GM20000 (cell line): ENCODE measurements around the gene PDCD1.
A peak's percentile ranks its signal among the peaks of the same experiment; 100 is the strongest.
"Not testable (repeated sequence)": the region's sequence is repeated elsewhere in the genome, so short reads cannot be mapped to it uniquely, and the experiment has no call there.

ENCODE experiments used
- DNase-seq: peaks from one replicate; pipeline ENCODE4 v3.0.0; 2012; ENCODE audit warnings: low spot score
- TF ChIP-seq, protein P1 (sequence below): IDR thresholded peaks from 2 replicates; pipeline ENCODE4 v1.5.1; 2012; ENCODE audit warnings: mild to moderate bottlenecking, control low read depth; ENCODE audit errors: extremely low read depth, missing control alignments

Gene PDCD1

DNA sequence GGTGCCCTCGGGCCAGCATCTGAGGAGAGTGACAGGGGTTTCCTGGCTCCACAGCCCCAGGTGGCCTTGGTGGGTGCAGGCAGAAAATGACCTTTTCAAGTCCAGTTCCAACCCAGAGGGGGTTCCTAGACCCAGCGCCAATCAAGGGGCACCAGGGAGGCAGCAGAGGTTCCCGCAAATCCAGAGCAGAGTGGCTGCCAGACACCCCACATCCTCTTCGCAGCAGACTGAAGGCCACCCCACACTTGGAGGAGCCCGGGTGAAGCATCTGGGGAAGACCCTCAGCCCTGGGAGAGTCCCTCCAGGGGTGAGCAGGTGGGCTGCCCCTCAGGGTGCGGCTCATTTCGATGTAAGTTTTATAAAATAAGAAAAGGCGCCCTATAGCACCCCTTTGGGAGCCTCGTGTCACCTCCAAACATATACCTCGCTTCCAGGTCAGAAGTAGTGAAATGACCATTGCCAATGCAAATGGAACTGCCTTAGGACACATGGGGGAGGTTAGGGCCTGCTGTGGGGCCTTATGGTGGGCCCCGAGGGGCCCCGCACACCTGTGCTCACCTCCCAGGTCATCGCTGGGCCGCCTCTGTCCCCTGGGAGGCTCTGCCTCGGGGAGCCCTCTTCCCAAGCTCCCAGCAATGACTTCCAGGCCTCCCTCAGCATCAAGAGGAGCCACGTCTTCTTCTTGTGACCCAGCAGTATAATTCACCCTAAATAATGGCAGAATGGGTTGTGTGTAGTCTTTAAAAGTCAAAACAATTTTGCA is 21.8 kb upstream of the PDCD1 start:
- no peak for DNase-seq
- TF ChIP-seq, protein P1, sequence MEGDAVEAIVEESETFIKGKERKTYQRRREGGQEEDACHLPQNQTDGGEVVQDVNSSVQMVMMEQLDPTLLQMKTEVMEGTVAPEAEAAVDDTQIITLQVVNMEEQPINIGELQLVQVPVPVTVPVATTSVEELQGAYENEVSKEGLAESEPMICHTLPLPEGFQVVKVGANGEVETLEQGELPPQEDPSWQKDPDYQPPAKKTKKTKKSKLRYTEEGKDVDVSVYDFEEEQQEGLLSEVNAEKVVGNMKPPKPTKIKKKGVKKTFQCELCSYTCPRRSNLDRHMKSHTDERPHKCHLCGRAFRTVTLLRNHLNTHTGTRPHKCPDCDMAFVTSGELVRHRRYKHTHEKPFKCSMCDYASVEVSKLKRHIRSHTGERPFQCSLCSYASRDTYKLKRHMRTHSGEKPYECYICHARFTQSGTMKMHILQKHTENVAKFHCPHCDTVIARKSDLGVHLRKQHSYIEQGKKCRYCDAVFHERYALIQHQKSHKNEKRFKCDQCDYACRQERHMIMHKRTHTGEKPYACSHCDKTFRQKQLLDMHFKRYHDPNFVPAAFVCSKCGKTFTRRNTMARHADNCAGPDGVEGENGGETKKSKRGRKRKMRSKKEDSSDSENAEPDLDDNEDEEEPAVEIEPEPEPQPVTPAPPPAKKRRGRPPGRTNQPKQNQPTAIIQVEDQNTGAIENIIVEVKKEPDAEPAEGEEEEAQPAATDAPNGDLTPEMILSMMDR: no peak

- TF ChIP-seq, protein P1: no peak
- DNase-seq: no peak
Observed at GRCh38 chr2:241879326-241879725, 20.6 kb upstream of the PDCD1 start.

DNA sequence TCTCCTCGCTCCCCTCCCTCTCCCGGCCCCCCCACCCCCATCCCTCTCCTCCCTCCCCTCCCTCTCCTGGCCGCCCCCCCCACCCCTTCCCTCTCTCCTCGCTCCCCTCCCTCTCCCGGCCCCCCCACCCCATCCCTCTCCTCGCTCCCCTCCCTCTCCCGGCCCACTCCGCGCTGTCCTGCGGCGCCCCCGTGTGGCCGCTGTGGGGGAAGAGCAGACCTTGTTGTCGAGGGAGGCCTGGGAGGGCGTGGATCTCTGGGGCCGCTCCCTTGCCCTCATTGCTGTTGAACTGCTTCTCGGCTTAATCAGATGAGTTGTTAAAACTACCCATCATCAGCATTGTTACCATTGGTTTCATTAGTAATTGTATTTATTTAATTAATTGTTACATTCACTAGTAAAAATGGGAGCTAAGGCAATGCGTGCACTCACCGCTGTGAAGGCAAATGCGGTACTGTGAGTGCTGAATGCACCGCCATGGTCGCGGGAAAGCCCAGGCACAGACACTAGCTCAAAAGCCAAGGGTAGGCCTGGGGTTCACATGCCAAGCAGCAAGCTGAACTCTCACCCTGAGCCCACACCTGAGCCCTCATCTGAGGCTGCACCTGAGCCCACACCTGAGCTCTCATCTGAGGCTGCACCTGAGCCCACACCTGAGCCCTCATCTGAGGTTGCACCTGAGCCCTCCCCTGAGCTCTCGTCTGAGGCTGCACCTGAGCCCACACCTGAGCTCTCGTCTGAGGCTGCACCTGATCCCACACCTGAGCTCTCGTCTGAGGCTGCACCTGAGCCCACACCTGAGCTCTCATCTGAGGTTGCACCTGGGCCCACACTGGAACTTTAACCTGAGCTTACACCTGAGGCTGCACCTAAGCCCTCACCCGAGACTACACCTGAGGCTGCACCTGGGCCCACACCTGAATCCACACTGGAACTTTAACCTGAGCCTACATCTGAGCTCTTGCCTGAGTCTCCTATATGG is 19.6 kb upstream of the PDCD1 start:
- DNase-seq: peak; percentile 84
- TF ChIP-seq, protein P1: peak; percentile 92

- TF ChIP-seq, protein P1: no peak
- DNase-seq: no peak
Observed at GRCh38 chr2:241877197-241877685, 18.5 kb upstream of the PDCD1 start.

- TF ChIP-seq, protein P1: no peak
- no peak for DNase-seq
Observed at GRCh38 chr2:241876528-241877196, 18.0 kb upstream of the PDCD1 start.

GRCh38 chr2:241875754-241876527 is 17.2 kb upstream of the PDCD1 start:
- DNase-seq: not testable (repeated sequence)

DNA sequence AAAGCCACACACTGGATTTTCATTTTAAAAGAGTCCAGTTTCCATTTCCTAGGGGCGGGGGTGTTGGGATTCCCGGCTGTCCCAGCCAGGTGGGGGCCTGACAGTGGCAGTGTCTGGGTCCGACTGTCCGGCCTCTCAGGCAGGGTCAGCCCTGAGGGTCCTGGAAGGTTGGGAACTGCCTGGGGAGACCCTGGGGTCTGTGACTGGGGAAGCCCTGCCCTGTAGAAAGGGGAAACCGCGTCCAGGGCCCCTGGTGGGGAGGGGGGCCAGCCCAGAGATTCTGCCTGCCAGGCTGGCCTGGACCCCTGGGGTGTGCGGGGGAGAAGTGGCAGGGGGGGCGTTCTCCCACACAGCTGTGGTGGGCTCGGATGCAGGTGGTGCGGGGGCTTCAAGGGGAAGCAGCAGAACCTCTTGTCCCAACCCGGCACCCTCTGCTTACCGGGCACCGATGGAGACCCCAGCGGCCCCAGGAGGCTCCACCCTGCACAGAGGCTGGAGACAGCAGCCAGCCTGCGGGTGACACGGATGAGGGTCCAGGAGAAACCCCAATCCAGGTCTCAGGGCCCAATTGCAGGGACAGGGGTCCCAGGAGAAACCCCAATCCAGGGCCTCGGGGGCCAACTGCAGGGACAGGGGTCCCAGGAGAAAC is 15.7 kb upstream of the PDCD1 start:
- TF ChIP-seq, protein P1: no peak
- DNase-seq: no peak
